MCF 10A (cell line): ENCODE measurements around the gene ESR1. TPM values are rescaled to one million over a fixed set of nuclear protein-coding genes. Genes with fewer than 3 reads are reported as not detected.

ENCODE experiments used
- BruUV-seq: library from RNA; stranded (reverse); fragments of 400-500 nt; replicated peaks from 2 replicates; lab custom pipeline; 2021; lab: Mats Ljungman, UMichigan
- CTCF ChIA-PET: fragments of 300-600 bp; sonication (Branson Sonifier 250); formaldehyde crosslinking; extraction: SDS; loops from one replicate; lab custom pipeline; 2021; ENCODE audit warnings: antibody characterized with exemption, inconsistent platforms; lab: Yijun Ruan, JAX
- POLR2A ChIA-PET: fragments of 300-600, 350-650 bp; sonication (Branson Sonifier 250); formaldehyde crosslinking; extraction: SDS; loops from one replicate; lab custom pipeline; 2020; ENCODE audit warnings: antibody characterized with exemption, inconsistent platforms; lab: Yijun Ruan, JAX
- DNase-seq: peaks from one replicate; pipeline ENCODE4 v3.0.0-alpha.2; 2018; ENCODE audit not compliant: unreplicated experiment
- H3K27ac Mint-ChIP-seq: one replicate; pipeline ENCODE4 v1.8.0; 2022; ENCODE audit warnings: mild to moderate bottlenecking, low read depth, mixed read lengths; ENCODE audit not compliant: unreplicated experiment
- H3K27me3 Mint-ChIP-seq: one replicate; pipeline ENCODE4 v1.8.0; 2022; ENCODE audit warnings: mixed read lengths; ENCODE audit not compliant: insufficient read depth, unreplicated experiment
- H3K36me3 Mint-ChIP-seq: one replicate; pipeline ENCODE4 v1.8.0; 2022; ENCODE audit warnings: mild to moderate bottlenecking, moderate library complexity, mixed read lengths; ENCODE audit not compliant: insufficient read depth, unreplicated experiment
- H3K4me1 Mint-ChIP-seq: one replicate; pipeline ENCODE4 v1.8.0; 2022; ENCODE audit warnings: mixed read lengths; ENCODE audit not compliant: insufficient read depth, unreplicated experiment
- H3K4me3 Mint-ChIP-seq: one replicate; pipeline ENCODE4 v1.8.0; 2022; ENCODE audit warnings: mild to moderate bottlenecking, moderate library complexity, mixed read lengths; ENCODE audit not compliant: unreplicated experiment
- H3K9me3 Mint-ChIP-seq: one replicate; pipeline ENCODE4 v1.8.0; 2022; ENCODE audit warnings: mixed read lengths; ENCODE audit not compliant: unreplicated experiment
- CTCF ChIP-seq: fragments of 200-600 bp; IDR thresholded peaks from one replicate; pipeline ENCODE4 v1.8.0; 2022; ENCODE audit warnings: antibody characterized with exemption, mild to moderate bottlenecking; ENCODE audit not compliant: unreplicated experiment
- intact Hi-C: fragments of 100-400 bp; cut with micrococcal nuclease; formaldehyde crosslinking; loops from 2 replicates; pipeline ENCODE4 v1.14.1; 2022
- total RNA-seq: library from RNA; stranded (reverse); gene quantifications from 2 replicates; pipeline ENCODE4 v1.2.3, GENCODE V29; 2022

Gene ESR1
- total RNA-seq, 1 experiment from 2014 or later = 0.05 TPM

DNA sequence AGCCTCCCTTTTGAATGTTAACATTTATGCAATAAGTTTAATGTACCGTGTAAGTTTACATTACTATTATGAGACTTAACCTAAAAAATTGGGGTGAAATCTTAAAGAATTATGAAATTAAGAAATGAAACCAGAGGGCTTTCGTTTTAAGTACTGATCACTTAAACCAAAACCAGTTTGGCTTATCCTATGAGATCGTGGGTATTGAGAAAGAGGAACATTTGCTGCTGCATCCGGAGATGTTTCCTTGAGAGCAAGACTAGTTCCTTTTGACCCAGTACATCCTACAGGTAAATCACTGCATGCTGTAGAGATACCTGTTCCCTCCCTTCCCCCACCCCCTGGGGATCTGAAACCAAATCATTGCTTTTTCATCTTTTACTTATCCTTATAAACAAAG is 201.3 kb downstream of the ESR1 start:
- CTCF ChIA-PET = no interaction called here
- no peaks in the 10 kb centered on the region for H3K4me1 Mint-ChIP-seq
- no peak overlapping the region for H3K4me3 Mint-ChIP-seq
- no peak for TF ChIP-seq CTCF
- POLR2A ChIA-PET = no interaction called here
- H3K36me3 Mint-ChIP-seq = no peaks in the 10 kb centered on the region
- intact Hi-C loops = no loop called here
- no peak for DNase-seq
- BruUV-seq = no TSS peak
- no peaks in the 10 kb centered on the region for H3K27me3 Mint-ChIP-seq
- H3K27ac Mint-ChIP-seq = no peak overlapping the region
- no peaks in the 10 kb centered on the region for H3K9me3 Mint-ChIP-seq

DNA sequence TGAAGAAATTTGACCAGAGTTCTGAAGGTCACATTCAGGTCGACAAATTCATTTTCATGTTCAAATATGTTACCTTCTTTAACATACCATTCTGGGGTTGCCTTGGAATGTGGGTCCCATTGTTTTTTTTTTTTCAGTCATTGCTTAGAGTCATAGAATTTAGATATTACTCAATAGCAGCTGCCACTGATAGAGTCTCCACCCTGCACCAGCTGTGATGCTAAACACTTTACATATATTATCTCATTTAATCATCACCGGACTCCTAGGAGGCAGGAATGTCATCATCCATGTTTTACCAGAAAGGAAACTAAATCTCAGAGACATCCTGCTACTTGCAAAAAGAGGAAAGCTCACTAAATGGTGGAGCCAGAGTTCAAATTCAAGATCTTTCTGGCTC is 204.7 kb downstream of the ESR1 start:
- no peaks in the 10 kb centered on the region for H3K27me3 Mint-ChIP-seq
- no peak for DNase-seq
- CTCF ChIA-PET = no interaction called here
- TF ChIP-seq CTCF = no peak
- peaks cover 8% of the 10 kb centered on the region for H3K9me3 Mint-ChIP-seq
- intact Hi-C loops = no loop called here
- H3K36me3 Mint-ChIP-seq = no peaks in the 10 kb centered on the region
- no peak overlapping the region for H3K4me3 Mint-ChIP-seq
- POLR2A ChIA-PET = no interaction called here
- H3K27ac Mint-ChIP-seq = no peak overlapping the region
- H3K4me1 Mint-ChIP-seq = no peaks in the 10 kb centered on the region
- BruUV-seq = no TSS peak

GRCh38 chr6:152018876-152019275 is 211.4 kb downstream of the ESR1 start:
- CTCF ChIA-PET = no interaction called here
- H3K9me3 Mint-ChIP-seq = peaks cover 23% of the 10 kb centered on the region
- no peak for TF ChIP-seq CTCF
- H3K4me1 Mint-ChIP-seq = no peaks in the 10 kb centered on the region
- H3K4me3 Mint-ChIP-seq = no peak overlapping the region
- intact Hi-C loops = no loop called here
- POLR2A ChIA-PET = no interaction called here
- no TSS peak for BruUV-seq
- H3K27ac Mint-ChIP-seq = no peak overlapping the region
- H3K27me3 Mint-ChIP-seq = no peaks in the 10 kb centered on the region
- H3K36me3 Mint-ChIP-seq = no peaks in the 10 kb centered on the region
- DNase-seq = no peak

DNA sequence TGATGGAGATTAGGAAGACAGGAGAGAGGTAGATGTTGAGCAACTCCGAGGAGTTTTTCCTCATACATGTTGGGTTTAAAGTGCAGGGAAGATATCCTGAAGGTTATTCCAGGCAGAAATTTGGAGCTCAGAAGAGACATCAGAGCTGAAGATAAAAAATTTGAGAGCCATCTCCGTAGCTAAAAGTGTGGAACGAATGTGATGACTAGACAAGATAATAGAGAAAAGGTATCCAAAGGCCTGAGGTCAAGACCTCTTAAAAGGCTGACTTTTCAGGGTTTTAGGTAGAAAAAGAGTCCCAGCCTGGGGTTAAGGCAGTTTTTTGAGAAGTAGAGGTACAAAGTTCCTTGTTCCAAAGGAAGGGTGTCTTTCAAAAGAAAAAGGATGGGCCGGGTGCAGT is 214.8 kb downstream of the ESR1 start:
- intact Hi-C loops = no loop called here
- no peak for TF ChIP-seq CTCF
- no peaks in the 10 kb centered on the region for H3K4me1 Mint-ChIP-seq
- ChIA-PET POLR2A (interaction anchor here (0.6 kb wide), 1 partner anchor 83 kb away, joined by 3 read pairs; no protein-coding TSS in a partner anchor), CTCF (interaction anchor here (0.5 to 0.8 kb wide), 3 partner anchors 16 to 174 kb away, joined by 3 to 4 read pairs (median 3); no protein-coding TSS in a partner anchor)
- H3K27ac Mint-ChIP-seq = no peak overlapping the region
- H3K4me3 Mint-ChIP-seq = no peak overlapping the region
- DNase-seq = no peak
- no peaks in the 10 kb centered on the region for H3K27me3 Mint-ChIP-seq
- no TSS peak for BruUV-seq
- no peaks in the 10 kb centered on the region for H3K36me3 Mint-ChIP-seq
- peaks cover 15% of the 10 kb centered on the region for H3K9me3 Mint-ChIP-seq
